ENCODE results near the gene UGGT2. TPM values are rescaled to one million over a fixed set of nuclear protein-coding genes. Genes with fewer than 3 reads are reported as not detected.

UGGT2 gene
- total and polyA plus RNA-seq, 9 of the 15 experiments (the other 6 are each of a cell fraction or from before 2014, with no cell fraction given), result 3.5 to 24.5 (median 18.3) TPM

DNA sequence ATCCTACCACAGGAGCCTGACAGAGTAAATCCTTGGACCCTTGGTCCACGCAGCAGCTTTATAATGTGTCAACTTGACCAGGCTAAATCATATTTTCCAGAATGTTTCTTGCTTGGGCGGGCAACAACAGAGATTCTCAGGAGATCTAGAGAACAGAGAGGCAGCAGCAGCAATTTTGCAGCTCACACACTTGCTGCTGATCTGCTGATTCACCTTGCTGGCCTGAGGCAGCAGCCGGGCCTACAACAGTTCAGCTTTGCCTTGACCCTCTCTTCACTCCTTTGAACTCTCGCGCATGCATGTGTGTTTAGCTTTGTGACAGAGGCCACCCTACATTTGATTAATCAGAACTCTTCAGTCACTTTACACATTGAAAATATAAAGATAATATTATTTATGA lies 159.3 kb downstream of the UGGT2 start:
- FAIRE-seq (no peak), ATAC-seq (peak; percentile 47; the same call in 1 of the 3 replicates), DNase-seq (ENCODE audit: extremely low read depth in 1 of 4, low spot score in 3 of 4) (no peak)
- in situ Hi-C loops (cut with MboI), result no loop called here
- TF ChIP-seq NCOA4 (IDR thresholded peaks at IDR 0.05; ENCODE audit: partially characterized antibody), result no peak
- no peak for TF ChIP-seq ZNF445 (CRISPR knock-in tag; IDR thresholded peaks at IDR 0.05; ENCODE audit: low read depth)
- TF ChIP-seq, protein P1, sequence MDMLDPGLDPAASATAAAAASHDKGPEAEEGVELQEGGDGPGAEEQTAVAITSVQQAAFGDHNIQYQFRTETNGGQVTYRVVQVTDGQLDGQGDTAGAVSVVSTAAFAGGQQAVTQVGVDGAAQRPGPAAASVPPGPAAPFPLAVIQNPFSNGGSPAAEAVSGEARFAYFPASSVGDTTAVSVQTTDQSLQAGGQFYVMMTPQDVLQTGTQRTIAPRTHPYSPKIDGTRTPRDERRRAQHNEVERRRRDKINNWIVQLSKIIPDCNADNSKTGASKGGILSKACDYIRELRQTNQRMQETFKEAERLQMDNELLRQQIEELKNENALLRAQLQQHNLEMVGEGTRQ (CRISPR knock-in tag; IDR thresholded peaks at IDR 0.05), result no peak
- no peak for TF ChIP-seq ZNF398 (CRISPR knock-in tag; IDR thresholded peaks at IDR 0.05)
- TF ChIP-seq TAF7 (tag; IDR thresholded peaks at IDR 0.05), result no peak
- TF ChIP-seq, protein P2, sequence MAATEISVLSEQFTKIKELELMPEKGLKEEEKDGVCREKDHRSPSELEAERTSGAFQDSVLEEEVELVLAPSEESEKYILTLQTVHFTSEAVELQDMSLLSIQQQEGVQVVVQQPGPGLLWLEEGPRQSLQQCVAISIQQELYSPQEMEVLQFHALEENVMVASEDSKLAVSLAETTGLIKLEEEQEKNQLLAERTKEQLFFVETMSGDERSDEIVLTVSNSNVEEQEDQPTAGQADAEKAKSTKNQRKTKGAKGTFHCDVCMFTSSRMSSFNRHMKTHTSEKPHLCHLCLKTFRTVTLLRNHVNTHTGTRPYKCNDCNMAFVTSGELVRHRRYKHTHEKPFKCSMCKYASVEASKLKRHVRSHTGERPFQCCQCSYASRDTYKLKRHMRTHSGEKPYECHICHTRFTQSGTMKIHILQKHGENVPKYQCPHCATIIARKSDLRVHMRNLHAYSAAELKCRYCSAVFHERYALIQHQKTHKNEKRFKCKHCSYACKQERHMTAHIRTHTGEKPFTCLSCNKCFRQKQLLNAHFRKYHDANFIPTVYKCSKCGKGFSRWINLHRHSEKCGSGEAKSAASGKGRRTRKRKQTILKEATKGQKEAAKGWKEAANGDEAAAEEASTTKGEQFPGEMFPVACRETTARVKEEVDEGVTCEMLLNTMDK (IDR thresholded peaks at IDR 0.05; ENCODE audit: borderline replicate concordance, insufficient read depth, low read depth, low read length, poor library complexity, severe bottlenecking), result no peak
- no peak for TF ChIP-seq PHF21A (IDR thresholded peaks at IDR 0.05; ENCODE audit: borderline replicate concordance, low read depth)
- no peak for TF ChIP-seq DACH1 (IDR thresholded peaks at IDR 0.05; ENCODE audit: partially characterized antibody)
- TF ChIP-seq SMARCC2 (IDR thresholded peaks at IDR 0.05; ENCODE audit: low read depth), result no peak
- TF ChIP-seq, protein P3, sequence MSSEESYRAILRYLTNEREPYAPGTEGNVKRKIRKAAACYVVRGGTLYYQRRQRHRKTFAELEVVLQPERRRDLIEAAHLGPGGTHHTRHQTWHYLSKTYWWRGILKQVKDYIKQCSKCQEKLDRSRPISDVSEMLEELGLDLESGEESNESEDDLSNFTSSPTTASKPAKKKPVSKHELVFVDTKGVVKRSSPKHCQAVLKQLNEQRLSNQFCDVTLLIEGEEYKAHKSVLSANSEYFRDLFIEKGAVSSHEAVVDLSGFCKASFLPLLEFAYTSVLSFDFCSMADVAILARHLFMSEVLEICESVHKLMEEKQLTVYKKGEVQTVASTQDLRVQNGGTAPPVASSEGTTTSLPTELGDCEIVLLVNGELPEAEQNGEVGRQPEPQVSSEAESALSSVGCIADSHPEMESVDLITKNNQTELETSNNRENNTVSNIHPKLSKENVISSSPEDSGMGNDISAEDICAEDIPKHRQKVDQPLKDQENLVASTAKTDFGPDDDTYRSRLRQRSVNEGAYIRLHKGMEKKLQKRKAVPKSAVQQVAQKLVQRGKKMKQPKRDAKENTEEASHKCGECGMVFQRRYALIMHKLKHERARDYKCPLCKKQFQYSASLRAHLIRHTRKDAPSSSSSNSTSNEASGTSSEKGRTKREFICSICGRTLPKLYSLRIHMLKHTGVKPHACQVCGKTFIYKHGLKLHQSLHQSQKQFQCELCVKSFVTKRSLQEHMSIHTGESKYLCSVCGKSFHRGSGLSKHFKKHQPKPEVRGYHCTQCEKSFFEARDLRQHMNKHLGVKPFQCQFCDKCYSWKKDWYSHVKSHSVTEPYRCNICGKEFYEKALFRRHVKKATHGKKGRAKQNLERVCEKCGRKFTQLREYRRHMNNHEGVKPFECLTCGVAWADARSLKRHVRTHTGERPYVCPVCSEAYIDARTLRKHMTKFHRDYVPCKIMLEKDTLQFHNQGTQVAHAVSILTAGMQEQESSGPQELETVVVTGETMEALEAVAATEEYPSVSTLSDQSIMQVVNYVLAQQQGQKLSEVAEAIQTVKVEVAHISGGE (CRISPR knock-in tag; IDR thresholded peaks at IDR 0.05), result no peak
- 81% methylated on average over 5 of the region's 5 CpGs for WGBS (ENCODE audit: insufficient coverage, low coverage, missing lambda C conversion rate)
- H3K4me2 ChIP-seq (ENCODE audit: insufficient read depth, low read length), result no peak overlapping the region
- 0 out of 4 replicates have a peak overlapping the region, but pooled peaks of 1 of the 2 experiments have one; percentile 35 for H3K9ac ChIP-seq (ENCODE audit: insufficient read depth in 1 of 2, low read depth in 2 of 2, low read length in 2 of 2)
- no TSS peak for BruUV-seq (replicated peaks)
- H3K4me3 ChIP-seq, result no peak overlapping the region
- H3K27ac ChIP-seq (ENCODE audit: extremely low read depth, low read depth, low read length), result no peak overlapping the region
- no peaks in the 10 kb centered on the region for H3K79me2 ChIP-seq (ENCODE audit: control insufficient read depth, insufficient read depth, low read length)
- no peaks in the 10 kb centered on the region for H3K27me3 ChIP-seq (ENCODE audit: control insufficient read depth in 2 of 2, insufficient read depth in 2 of 2, low read length in 2 of 2)
- H3K4me1 ChIP-seq (replicated peaks in 1 of 2; ENCODE audit: control insufficient read depth in 2 of 2, insufficient read depth in 2 of 2, low read length in 2 of 2), result peaks cover 5 to 14% of the 10 kb centered on the region in 2 experiments
- H3K9me1 ChIP-seq (ENCODE audit: control insufficient read depth, insufficient read depth, low read length), result no peaks in the 10 kb centered on the region
- ChIA-PET CTCF (ENCODE audit: low intra/inter-chr PET ratio) (no interaction called here), POLR2A (no interaction called here)
- intact Hi-C loops (cut with micrococcal nuclease), result no loop called here
- no peaks in the 10 kb centered on the region for H3K9me3 ChIP-seq (replicated peaks; ENCODE audit: control insufficient read depth, insufficient read depth, low read depth, low read length)
- H3K36me3 ChIP-seq (ENCODE audit: control insufficient read depth, insufficient read depth, low read length), result peaks cover 4% of the 10 kb centered on the region; the same call in 1 of the 3 replicates
- no peaks in the 10 kb centered on the region for H4K20me1 ChIP-seq (replicated peaks; ENCODE audit: control insufficient read depth, insufficient read depth, low read length)
- no peak overlapping the region for H2AFZ ChIP-seq (ENCODE audit: low read depth, low read length)
